HG03457 (cell line): ENCODE measurements around the gene AADACL2.
"Not testable (repeated sequence)": the region's sequence is repeated elsewhere in the genome, so short reads cannot be mapped to it uniquely, and the experiment has no call there.

Source experiments
- ATAC-seq: cut with Tn5 transposase; IDR thresholded peaks from one replicate; pipeline ENCODE4 v1.9.1; 2021; ENCODE audit warnings: moderate number of reproducible peaks; ENCODE audit not compliant: unreplicated experiment

The AADACL2 gene

DNA sequence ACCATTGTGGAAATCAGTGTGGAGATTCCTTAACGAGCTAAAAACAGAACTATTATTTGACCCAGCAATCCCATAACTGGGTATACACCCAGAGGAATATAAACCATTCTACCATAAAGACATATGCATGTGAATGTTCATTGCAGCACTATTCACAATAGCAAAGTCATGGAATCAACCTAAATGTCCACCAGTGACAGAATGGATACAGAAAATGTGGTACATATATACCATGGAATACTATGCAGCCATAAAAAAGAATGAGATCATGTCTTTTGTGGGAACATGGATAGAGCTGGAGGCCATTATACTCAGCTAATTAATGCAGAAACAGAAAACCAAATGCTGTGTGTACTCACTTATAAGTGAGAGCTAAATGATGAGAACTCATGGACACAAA, 31.0 kb downstream of the AADACL2 start:
- ATAC-seq: not testable (repeated sequence)

DNA sequence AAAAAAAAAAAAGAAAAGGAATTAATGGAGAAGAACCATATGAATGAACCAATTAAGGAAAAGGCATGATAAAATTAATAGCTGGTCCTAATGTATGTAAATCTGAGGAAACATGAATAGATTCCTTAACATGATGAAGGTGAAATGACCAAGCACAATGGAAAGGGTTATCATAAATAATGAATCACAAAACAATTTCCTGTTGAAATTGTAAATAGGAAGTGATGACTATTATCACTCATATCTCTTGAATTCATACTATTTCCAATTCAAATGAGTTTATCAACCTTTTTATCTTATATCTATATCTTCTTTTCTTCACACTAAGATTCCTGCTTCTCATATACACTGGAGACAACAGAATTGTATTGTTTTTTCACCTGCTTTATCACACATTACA, 32.0 kb downstream of the AADACL2 start:
- no peak for ATAC-seq

DNA sequence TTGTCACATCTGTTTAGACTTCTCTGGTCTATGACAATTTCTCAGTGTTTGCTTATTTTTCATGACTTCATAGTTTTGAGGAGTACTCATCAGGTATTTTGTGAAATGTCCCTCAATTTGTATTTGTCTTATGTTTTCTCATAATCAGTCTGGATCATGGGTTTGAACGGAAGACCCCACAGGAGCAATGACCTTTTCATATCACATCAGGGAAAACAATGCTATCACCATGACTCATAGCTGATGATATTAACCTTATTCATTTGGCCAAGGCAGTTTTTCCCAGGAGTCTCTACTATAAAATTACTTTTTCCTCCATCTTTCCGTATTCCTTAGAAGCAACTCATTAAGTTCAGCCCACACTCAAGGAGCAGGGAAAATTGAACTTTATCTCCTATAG, 32.7 kb downstream of the AADACL2 start:
- no peak for ATAC-seq

DNA sequence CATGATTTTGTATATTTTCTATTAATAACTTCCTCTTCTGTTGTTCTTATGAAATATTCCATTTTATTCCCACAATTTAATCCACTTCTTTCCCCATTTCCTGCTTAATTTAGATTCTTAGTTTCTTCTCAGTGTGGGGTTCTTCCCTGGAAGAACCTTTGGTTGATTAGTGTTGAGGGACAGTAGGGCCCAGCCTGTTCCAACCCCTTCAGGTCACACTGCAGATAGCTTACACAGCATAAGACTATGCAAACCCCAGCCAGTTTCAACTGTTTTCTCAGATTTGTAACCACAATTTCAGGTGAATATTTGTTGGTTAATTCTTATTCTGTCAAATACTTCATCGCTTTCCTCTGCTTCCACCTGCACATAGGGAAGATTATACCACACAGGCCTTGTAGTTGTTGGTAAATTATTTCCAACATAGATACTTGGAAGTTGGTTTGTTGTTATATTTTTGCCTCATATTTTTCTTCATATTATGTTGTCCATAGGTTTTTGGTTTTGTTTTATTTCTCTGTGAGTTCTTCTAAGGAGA, 34.7 kb downstream of the AADACL2 start:
- ATAC-seq: no peak

DNA sequence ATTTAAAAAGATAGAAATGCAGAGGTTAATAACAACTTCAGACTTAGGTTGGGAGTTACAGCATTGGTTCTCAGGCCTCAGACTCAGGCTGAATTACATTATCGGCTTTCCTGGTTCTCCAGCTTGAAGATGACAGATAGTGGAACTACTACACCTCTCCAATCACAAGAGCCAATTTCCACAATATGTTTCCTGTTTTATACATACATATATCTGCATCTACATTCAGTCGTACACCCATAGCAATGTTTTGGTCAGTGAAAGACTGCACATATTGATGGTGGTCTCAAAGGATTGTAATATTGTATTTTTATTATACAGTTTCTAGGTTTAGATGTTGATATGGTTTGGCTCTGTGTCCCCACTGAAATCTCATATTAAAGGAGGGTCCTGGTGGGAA, 35.4 kb downstream of the AADACL2 start:
- no peak for ATAC-seq

DNA sequence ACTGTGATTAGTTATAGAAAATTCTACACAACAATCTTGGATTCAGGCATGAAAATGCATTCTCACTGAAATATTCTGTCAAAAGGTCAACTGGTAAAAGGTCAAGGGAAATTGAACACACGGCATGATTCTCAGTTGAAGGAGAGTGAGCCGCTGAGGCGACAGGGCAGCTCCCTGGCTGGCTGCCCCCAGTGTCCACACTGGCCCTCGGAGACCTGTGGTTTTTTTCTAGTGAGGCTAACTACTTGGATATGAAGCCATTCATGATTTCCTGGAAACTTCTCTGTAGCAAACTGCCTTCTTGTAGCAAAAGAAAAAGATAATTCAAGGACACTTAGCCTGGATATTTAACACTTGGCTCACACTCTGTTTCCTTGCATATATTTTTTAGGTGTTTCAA, 37.2 kb downstream of the AADACL2 start:
- no peak for ATAC-seq

DNA sequence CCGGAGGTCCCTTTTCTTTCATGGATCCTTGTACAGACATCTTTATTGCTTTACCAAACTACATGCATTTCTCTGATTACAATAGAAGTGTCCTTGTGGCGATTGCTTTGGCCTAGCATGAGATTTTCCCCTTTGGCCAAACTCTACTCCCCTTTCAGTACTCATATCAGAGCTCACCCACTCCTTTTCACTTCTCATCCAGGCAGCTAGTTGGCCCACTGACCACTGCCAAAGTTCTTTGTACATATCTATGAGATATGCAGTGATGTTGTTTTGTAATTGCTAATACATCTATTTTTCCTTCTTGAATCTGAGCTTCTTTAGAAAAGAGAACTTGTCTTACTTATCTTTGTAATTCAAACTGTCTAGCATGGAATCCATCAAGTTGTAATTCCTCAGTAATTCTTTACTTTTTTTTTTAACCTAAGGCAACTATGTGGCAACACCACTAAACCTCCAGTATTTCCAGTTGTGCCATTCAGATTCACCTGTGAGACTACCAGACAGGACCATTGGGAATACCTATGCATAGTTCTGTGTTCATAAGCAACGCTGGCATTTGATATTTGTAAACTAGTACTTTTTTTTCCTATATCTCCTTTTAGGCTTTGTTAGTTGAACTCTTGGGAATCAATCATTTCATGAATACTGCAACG, 39.2 kb downstream of the AADACL2 start:
- ATAC-seq: no peak

DNA sequence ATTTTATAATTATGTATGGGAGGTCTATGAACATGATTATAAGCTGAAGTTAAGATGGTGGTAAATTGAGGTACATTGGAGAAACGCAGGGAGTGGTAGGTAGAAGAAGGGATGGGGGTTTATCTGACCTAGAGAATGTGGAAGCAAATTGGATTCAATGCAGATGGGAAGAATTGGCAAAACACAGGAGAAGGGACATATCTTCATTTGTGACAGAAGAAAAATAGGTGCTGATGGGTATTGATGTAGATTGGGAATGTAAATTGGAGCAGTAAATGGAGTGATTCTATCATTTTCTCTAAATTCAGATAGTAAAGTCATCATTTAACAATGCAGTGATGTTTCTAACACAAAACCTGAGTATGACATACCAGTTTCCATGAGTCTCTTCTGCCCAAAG, 40.5 kb downstream of the AADACL2 start:
- no peak for ATAC-seq

DNA sequence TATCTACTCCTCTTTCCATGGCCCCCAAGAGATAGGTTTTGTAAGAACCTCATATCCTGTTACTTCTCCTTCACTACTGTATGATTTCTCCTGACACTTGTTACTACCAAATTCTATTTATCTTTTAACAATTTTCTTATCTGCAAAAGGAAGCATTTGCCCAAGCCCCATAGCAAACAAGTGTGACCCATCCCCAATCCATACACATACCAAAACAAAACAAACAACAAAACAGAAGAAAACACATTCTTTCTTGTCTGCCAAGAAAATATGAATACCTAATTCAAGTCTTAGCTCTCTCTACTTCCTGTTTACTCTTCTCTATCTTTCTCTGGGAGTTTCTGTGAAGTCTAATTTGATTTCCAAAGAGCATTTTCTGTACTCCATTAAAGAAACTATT, 41.2 kb downstream of the AADACL2 start:
- ATAC-seq: no peak

DNA sequence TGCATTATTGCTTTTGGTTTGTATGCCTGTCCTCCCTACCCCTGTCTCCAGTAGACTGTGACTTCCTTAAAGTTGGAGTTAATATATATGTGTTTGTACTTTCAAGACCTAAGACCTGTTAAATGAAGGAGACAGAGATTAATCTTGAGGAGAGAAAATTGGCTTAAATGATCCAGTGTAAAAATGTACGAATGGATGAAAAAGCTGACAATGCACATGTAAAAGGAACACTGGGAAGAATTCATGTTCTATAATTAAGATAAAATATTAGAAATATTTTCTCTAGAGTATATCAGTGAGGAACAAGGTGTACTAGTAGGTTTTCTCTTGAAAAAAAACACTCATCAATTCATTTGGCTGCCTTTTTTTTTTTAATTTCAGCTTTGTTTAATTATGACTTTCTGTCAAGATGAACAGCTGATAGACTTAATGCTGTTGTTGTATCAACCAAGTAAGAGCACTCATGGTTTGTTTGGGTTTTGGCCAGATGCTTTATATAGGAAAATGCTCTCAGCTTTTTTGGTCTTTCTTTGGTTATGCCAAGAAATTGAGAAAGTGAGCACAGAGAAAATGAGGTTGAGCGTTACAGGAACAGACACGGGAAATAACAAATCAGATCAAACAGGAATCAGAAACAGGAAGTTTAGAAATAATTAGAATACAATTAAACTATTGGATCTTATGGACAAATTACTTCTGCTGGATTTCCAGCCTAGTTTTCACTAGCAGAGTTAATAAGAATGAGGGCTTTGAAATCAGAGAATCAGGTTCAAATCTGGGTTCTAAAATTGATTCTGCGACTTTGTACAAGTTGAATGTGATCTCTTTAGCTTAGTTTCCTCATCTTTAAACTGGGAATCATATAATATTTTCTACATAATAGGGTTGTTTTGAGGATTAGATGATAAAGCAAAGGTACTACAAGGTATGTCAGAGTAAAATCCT, 41.9 kb downstream of the AADACL2 start:
- no peak for ATAC-seq

DNA sequence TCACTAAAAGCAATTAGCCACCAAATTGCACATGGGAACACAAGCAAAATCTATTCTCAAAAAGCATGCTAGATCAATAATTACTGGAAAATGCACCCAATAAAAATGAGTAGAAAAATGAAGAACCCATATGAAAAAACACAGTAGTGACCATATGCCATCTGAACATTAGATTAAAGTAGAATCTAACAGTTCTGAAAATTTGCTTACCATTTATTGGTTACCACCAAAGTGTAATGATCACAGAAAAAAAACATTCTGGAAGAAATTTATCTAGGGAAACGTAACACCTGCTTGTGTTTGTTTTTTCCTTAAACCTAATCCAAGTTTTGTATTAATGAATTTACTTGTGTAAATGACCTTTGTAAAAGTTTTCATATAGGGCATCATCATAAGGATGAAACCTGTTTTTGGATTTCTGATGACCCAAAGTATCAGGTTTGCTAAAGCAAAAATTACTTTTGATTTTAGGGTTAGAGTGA, 42.6 kb downstream of the AADACL2 start:
- no peak for ATAC-seq

DNA sequence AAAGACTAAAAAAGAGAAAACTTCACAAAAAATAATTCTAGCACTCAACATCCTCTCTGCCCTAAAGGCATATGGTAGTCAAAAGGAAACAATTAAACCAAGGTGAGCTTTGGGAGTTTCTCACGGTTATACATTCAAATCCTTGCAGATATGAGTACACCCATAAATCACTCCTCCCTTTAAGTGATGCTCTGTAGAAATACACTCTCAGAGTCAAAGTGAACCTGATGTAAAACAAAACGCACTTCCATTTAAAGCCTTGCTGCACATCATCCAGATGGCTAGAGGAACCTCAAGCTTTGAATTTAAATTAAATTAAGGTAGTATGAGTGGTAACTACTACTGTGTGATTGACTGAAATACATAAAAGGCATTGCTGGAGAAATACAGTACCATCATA, 44.2 kb downstream of the AADACL2 start:
- ATAC-seq: no peak

DNA sequence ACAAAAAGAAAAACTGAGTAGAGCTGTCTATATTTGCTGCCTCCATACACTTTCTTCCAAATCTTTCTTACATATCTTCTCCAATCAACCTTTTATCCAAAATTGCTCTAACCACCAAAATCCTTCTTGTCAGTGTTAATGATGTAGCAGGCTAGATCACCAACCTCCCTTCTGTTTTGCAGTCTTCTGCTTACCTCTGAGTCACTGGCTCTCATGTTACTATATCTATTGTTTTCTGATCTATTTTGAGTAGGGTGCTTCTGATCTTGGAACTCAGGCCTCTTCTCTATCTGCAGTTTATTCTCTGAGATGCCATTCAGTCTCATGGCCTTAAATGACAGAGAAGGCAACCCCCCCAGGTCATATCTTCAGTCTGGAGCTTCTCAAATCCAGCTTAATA, 53.9 kb downstream of the AADACL2 start:
- no peak for ATAC-seq

DNA sequence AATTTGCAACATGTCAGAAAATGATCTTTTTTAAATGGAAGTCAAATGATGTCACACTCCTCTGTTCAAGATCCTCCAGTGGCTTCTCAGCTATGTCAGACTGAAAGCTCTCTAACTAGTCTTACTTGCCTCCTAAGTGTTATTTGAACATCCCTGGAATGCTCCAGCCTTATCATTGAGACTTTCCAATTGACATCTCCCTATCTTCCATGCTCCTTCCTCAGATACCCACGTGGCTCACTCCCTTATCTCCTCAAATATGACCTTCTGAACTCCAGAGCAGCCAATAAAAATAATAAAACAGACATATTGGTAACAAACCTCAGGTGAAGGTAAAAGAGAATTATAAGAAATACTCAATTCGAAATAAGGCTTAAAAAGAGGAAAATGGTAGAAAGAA, 54.7 kb downstream of the AADACL2 start:
- no peak for ATAC-seq

DNA sequence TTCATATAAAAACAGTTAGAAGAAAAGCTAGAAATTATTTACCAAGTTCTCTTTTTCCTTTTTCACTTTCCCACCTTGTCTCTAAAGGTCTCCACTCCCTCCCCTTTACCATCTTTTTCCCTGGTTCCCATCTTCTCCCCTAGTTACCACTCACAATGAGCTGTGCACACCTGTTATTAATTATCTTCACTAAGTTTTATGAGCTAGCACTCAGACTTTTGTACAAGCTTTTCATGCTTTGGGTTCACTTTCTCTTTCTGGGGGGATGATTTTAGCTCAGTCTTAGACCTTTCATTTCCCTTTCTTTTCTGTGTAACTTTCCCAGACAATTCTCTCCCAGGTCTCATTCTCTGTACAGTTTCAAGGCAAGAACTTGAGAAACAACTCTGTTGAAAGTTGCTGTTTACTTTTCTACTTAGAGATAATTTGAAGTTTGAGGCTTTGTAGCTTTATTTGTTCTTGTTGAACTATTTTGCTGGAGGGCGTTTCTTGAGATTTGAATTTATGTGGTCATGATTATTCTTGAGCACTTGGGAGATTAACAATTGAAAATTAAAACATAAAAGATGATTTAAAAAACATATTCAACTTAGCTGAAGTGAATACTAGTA, 56.2 kb downstream of the AADACL2 start:
- no peak for ATAC-seq

DNA sequence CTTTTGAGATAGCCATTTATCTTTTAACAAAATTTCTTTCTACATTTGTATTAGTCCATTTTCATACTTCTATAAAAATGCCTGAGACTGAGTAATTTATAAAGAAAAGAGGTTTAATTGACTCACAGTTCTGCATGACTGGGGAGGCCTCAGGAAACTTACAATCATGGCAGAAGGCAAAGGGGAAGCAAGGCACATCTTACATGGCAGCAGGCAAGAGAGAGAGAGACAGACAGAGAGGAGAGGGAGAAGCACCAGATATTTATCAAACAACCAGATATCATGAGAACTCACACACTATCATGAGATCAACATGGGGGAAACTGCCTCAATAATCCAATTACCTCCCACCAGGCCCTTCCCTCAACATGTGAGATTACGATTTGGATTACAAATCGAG, 57.0 kb downstream of the AADACL2 start:
- ATAC-seq: not testable (repeated sequence)

DNA sequence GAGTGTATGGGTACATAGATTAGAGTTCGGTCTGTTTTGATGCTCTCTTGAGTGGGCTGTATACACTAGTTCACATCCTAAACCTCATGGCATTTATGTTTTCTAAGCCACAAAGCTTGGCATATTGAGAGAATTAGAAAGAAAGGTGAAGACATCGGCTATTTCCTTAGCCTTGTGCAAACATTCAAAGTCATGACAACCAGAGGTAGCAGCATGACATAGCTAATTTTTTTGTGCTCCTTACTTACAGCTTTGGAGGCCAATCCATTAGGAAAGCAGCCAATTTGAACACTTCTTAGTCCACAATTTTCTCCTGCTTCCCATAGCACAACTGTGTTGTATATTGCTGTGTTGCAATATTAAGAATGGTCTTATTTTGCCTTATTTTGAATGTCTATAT, 58.7 kb downstream of the AADACL2 start:
- ATAC-seq: no peak

DNA sequence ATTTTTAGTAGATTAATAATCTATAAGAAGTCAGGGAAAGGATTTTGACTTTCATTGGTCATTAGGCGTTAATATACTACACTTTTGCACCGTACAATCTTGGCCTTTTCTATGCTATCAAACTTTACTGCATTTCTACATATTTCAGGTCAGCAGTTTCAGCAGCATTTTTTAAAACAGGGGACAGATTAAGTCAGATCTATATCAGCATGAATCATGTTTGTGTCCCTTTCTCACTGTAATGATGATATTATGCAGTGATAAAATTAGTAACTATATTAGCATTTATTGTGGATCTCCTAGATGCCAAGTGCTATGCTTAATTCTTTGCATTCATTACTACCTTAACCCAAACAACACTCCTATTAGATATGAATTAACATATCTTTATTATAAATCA, 59.9 kb downstream of the AADACL2 start:
- ATAC-seq: no peak

DNA sequence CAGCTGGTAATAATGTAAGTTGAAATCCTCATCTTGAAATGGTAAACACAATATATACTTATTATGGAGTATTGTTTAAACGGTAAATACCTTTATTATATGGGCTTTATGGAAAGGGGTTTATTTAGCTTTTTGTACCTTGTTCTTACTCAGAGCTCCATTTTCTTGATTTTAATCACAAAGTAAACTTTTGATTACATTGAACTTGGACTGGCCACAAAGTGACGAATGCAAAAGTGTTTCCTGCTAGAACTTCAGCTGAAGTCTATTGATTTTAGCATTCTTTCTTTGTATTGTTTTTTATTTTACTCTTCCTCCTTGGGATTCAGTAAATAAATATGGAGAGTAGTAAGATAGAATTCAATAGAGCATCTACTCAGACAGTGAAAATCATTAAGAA, 60.4 kb downstream of the AADACL2 start:
- ATAC-seq: no peak

DNA sequence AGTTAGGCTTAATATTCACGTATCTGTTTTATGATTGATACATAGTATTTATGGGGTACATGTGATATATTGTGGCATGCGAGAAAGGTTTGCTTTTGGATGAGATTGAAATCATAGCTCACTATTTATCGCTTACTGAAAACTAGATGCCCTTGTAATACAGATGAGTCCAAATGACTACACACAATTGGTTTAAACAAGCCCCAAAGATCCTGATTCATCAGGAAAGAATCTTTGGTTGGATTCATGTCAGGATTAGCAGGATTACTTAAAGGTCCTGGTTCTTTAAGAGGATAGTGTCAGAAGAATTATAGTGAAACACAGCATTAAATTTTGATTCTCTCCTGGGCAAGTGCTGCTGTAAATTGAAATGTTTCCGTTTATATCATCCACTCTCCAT, 61.5 kb downstream of the AADACL2 start:
- ATAC-seq: no peak

DNA sequence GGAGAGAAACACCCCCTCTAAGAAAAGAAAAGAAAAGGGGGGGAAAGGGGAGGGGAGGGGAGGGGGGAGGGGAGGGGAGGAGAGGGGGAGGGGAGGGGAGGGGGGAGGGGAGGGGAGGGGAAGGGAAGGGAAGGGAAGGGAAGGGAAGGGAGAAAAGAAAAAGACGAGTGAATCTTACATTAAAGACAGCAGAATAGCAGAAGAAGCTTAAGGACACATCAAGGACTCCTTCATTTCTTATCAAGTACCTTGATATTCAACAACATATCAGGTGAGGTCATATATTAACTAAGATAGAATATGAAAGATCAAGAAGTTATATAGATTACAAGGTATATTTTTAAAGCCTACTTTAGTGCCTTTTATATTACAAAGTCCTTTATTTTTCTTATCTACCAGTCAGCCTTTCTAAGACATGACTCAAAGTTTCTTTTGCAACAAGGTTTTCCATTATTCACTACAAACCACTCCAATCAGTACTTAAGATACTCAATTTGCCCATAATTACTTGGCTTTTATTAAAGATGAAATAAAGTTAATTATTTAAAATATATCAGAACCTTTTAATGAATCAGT, 62.5 kb downstream of the AADACL2 start:
- ATAC-seq: no peak
